CD8-positive, alpha-beta memory T cell (primary cell): ENCODE results near the gene IQCK. TPM values are rescaled to one million over a fixed set of nuclear protein-coding genes. Genes with fewer than 3 reads are reported as not detected.

Experiments
- CTCF ChIA-PET: fragments of 350-600 bp; sonication (Branson Sonifier 250); formaldehyde crosslinking; loops from one replicate; lab custom pipeline; 2021; ENCODE audit warnings: antibody characterized with exemption; lab: Charles Lee
- POLR2A ChIA-PET: fragments of 350-600 bp; sonication (Branson Sonifier 250); formaldehyde crosslinking; loops from one replicate; lab custom pipeline; 2021; ENCODE audit warnings: antibody characterized with exemption; lab: Charles Lee
- DNase-seq, 5 donors: peaks; one replicate each; pipeline versions ENCODE4 v3.0.0 to v3.0.0-alpha.2; 2020 to 2022; ENCODE audit warnings: mixed read lengths in 1 of 5
- H3K27ac ChIP-seq: one replicate; pipeline ENCODE4 v1.7.0; 2013; ENCODE audit warnings: low read depth, mild to moderate bottlenecking, low read length, moderate library complexity
- H3K27me3 ChIP-seq: 2 replicates; pipeline ENCODE4 v1.7.0; 2013; ENCODE audit warnings: low read length, mild to moderate bottlenecking; ENCODE audit not compliant: insufficient read depth, poor library complexity, severe bottlenecking
- H3K36me3 ChIP-seq: 2 replicates; pipeline ENCODE4 v1.7.0; 2013; ENCODE audit warnings: mild to moderate bottlenecking, low read length, moderate library complexity; ENCODE audit not compliant: insufficient read depth
- H3K4me1 ChIP-seq: 2 replicates; pipeline ENCODE4 v1.7.0; 2013; ENCODE audit warnings: mild to moderate bottlenecking, low read length, moderate library complexity; ENCODE audit not compliant: insufficient read depth
- H3K4me3 ChIP-seq: 2 replicates; pipeline ENCODE4 v1.7.0; 2013; ENCODE audit warnings: mild to moderate bottlenecking, low read length
- H3K9me3 ChIP-seq: 2 replicates; pipeline ENCODE4 v1.7.0; 2013; ENCODE audit warnings: mild to moderate bottlenecking, low read length
- H3K27ac Mint-ChIP-seq, 8 donors: one replicate each; pipeline ENCODE4 v1.8.0; 2020 to 2021; ENCODE audit warnings: mixed read lengths in 8 of 8, mild to moderate bottlenecking in 6 of 8, inconsistent platforms in 3 of 8, moderate library complexity in 3 of 8
- H3K27me3 Mint-ChIP-seq, 2 donors: one replicate each; pipeline ENCODE4 v1.8.0; 2020 to 2021; ENCODE audit warnings: mixed read lengths in 2 of 2, mild to moderate bottlenecking in 1 of 2, moderate library complexity in 1 of 2
- H3K36me3 Mint-ChIP-seq, 3 donors: one replicate each; pipeline ENCODE4 v1.8.0; 2020 to 2021; ENCODE audit warnings: mixed read lengths in 3 of 3, inconsistent platforms in 1 of 3, mild to moderate bottlenecking in 1 of 3
- H3K4me1 Mint-ChIP-seq, 3 donors: one replicate each; pipeline ENCODE4 v1.8.0; 2020 to 2021; ENCODE audit warnings: mixed read lengths in 3 of 3, inconsistent platforms in 1 of 3, mild to moderate bottlenecking in 1 of 3
- H3K4me3 Mint-ChIP-seq, 7 donors: one replicate each; pipeline ENCODE4 v1.8.0; 2020 to 2021; ENCODE audit warnings: mixed read lengths in 7 of 7, mild to moderate bottlenecking in 6 of 7, moderate library complexity in 4 of 7, inconsistent platforms in 2 of 7
- H3K9me3 Mint-ChIP-seq, 5 donors: one replicate each; pipeline ENCODE4 v1.8.0; 2020 to 2022; ENCODE audit warnings: mixed read lengths in 5 of 5, mild to moderate bottlenecking in 3 of 5, moderate library complexity in 2 of 5, inconsistent platforms in 1 of 5
- polyA plus RNA-seq: library from polyadenylated mRNA; unstranded; fragments of 300-500 nt; fragmentation: Illumina TruSeq; gene quantifications from one replicate; pipeline ENCODE4 v1.2.3, GENCODE V29; 2021
- total RNA-seq, 2 experiments: library from RNA; stranded (reverse); gene quantifications; one replicate each; pipeline ENCODE4 v1.2.3, GENCODE V29; 2021

The IQCK gene
- total and polyA plus RNA-seq, 3 experiments from 2014 or later, result 1.9 to 3.8 (median 2.6) TPM

GRCh38 chr16:19850131-19850817, 132.2 kb downstream of the IQCK start:
- Histone ChIP-seq H3K36me3 (no peaks in the 10 kb centered on the region), H3K9me3 (no peaks in the 10 kb centered on the region), H3K4me1 (no peaks in the 10 kb centered on the region), H3K27me3 (peaks cover 3% of the 10 kb centered on the region), H3K27ac (no peak overlapping the region), H3K4me3 (no peak overlapping the region)
- DNase-seq, result no peak
- Mint-ChIP-seq H3K36me3 (peaks cover 0 to 7% (median 0%) of the 10 kb centered on the region in 3 donors), H3K27ac (no peak overlapping the region), H3K27me3 (peaks cover 3 to 7% of the 10 kb centered on the region in 2 donors), H3K9me3 (no peaks in the 10 kb centered on the region), H3K4me3 (no peak overlapping the region), H3K4me1 (no peaks in the 10 kb centered on the region)
- ChIA-PET CTCF (interaction anchor here (1.0 kb wide), 1 partner anchor 253 kb away, joined by 3 read pairs; no protein-coding TSS in a partner anchor), POLR2A (no interaction called here)

- CTCF ChIA-PET, result no interaction called here
Observed at GRCh38 chr16:19851476-19851875, 133.4 kb downstream of the IQCK start.

GRCh38 chr16:19853132-19853741, 135.2 kb downstream of the IQCK start:
- no peak overlapping the region for H3K27ac ChIP-seq
- ChIA-PET CTCF (no interaction called here), POLR2A (no interaction called here)
- Mint-ChIP-seq H3K4me1 (no peaks in the 10 kb centered on the region), H3K9me3 (no peaks in the 10 kb centered on the region), H3K4me3 (no peak overlapping the region), H3K27me3 (peaks cover 0 to 5% of the 10 kb centered on the region in 2 donors), H3K36me3 (peaks cover 0 to 7% (median 0%) of the 10 kb centered on the region in 3 donors), H3K27ac (peak overlapping the region in 1 of 8 donors; percentile 55)
- H3K9me3 ChIP-seq, result no peaks in the 10 kb centered on the region
- DNase-seq, result no peak
- H3K27me3 ChIP-seq, result peaks cover 3% of the 10 kb centered on the region
- H3K36me3 ChIP-seq, result no peaks in the 10 kb centered on the region
- no peak overlapping the region for H3K4me3 ChIP-seq
- no peaks in the 10 kb centered on the region for H3K4me1 ChIP-seq

More at GRCh38 chr16:19851476-19851875, 133.4 kb downstream of the IQCK start:
- Mint-ChIP-seq H3K27ac (peak overlapping the region in 1 of 8 donors; percentile 63), H3K9me3 (no peaks in the 10 kb centered on the region), H3K4me3 (no peak overlapping the region), H3K36me3 (peaks cover 0 to 7% (median 0%) of the 10 kb centered on the region in 3 donors), H3K4me1 (no peaks in the 10 kb centered on the region), H3K27me3 (peaks cover 3 to 7% of the 10 kb centered on the region in 2 donors)
- Histone ChIP-seq H3K27me3 (peaks cover 3% of the 10 kb centered on the region), H3K4me3 (no peak overlapping the region), H3K27ac (no peak overlapping the region), H3K36me3 (no peaks in the 10 kb centered on the region), H3K4me1 (no peaks in the 10 kb centered on the region), H3K9me3 (no peaks in the 10 kb centered on the region)
- POLR2A ChIA-PET, result no interaction called here
- DNase-seq, result no peak

- CTCF ChIA-PET, result no interaction called here
- Histone ChIP-seq H3K27me3 (no peaks in the 10 kb centered on the region), H3K36me3 (no peaks in the 10 kb centered on the region), H3K9me3 (no peaks in the 10 kb centered on the region), H3K4me1 (no peaks in the 10 kb centered on the region), H3K4me3 (no peak overlapping the region), H3K27ac (no peak overlapping the region)
- no peaks in the 10 kb centered on the region for H3K9me3 Mint-ChIP-seq
- POLR2A ChIA-PET, result no interaction called here
- H3K4me1 Mint-ChIP-seq, result no peaks in the 10 kb centered on the region
- peak overlapping the region in 2 of 8 donors; percentile 55 for H3K27ac Mint-ChIP-seq
- DNase-seq, result no peak
- peaks cover 0 to 4% of the 10 kb centered on the region in 2 donors for H3K27me3 Mint-ChIP-seq
- H3K4me3 Mint-ChIP-seq, result no peak overlapping the region
- peaks cover 0 to 7% (median 0%) of the 10 kb centered on the region in 3 donors for H3K36me3 Mint-ChIP-seq
Observed at GRCh38 chr16:19853742-19854542, 135.9 kb downstream of the IQCK start.

- Mint-ChIP-seq H3K4me1 (no peaks in the 10 kb centered on the region), H3K36me3 (peaks cover 0 to 7% (median 0%) of the 10 kb centered on the region in 3 donors), H3K9me3 (no peaks in the 10 kb centered on the region), H3K27ac (no peak overlapping the region), H3K4me3 (no peak overlapping the region), H3K27me3 (peaks cover 0 to 4% of the 10 kb centered on the region in 2 donors)
- Histone ChIP-seq H3K27me3 (no peaks in the 10 kb centered on the region), H3K4me3 (no peak overlapping the region), H3K36me3 (no peaks in the 10 kb centered on the region), H3K4me1 (no peaks in the 10 kb centered on the region), H3K27ac (no peak overlapping the region), H3K9me3 (no peaks in the 10 kb centered on the region)
- no peak for DNase-seq
- POLR2A ChIA-PET, result no interaction called here
- CTCF ChIA-PET, result no interaction called here
Observed at GRCh38 chr16:19854543-19854876, 136.4 kb downstream of the IQCK start.

- no peaks in the 10 kb centered on the region for H3K9me3 Mint-ChIP-seq
- no peak overlapping the region for H3K27ac ChIP-seq
- ChIA-PET CTCF (no interaction called here), POLR2A (no interaction called here)
- H3K4me1 Mint-ChIP-seq, result no peaks in the 10 kb centered on the region
- H3K4me3 Mint-ChIP-seq, result no peak overlapping the region
- no peaks in the 10 kb centered on the region for H3K36me3 ChIP-seq
- DNase-seq, result no peak
- no peaks in the 10 kb centered on the region for H3K9me3 ChIP-seq
- H3K27ac Mint-ChIP-seq, result no peak overlapping the region
- no peak overlapping the region for H3K4me3 ChIP-seq
- no peaks in the 10 kb centered on the region for H3K36me3 Mint-ChIP-seq
- H3K27me3 ChIP-seq, result no peaks in the 10 kb centered on the region
- H3K4me1 ChIP-seq, result no peaks in the 10 kb centered on the region
- no peaks in the 10 kb centered on the region for H3K27me3 Mint-ChIP-seq
Observed at GRCh38 chr16:19856120-19856519, 138.0 kb downstream of the IQCK start.

GRCh38 chr16:19857593-19858339, 139.7 kb downstream of the IQCK start:
- Histone ChIP-seq H3K4me1 (no peaks in the 10 kb centered on the region), H3K27ac (no peak overlapping the region), H3K36me3 (no peaks in the 10 kb centered on the region), H3K4me3 (no peak overlapping the region), H3K27me3 (no peaks in the 10 kb centered on the region), H3K9me3 (no peaks in the 10 kb centered on the region)
- ChIA-PET POLR2A (no interaction called here), CTCF (no interaction called here)
- DNase-seq, result no peak
- Mint-ChIP-seq H3K9me3 (no peaks in the 10 kb centered on the region), H3K27ac (no peak overlapping the region), H3K36me3 (no peaks in the 10 kb centered on the region), H3K4me1 (no peaks in the 10 kb centered on the region), H3K27me3 (no peaks in the 10 kb centered on the region), H3K4me3 (no peak overlapping the region)
